T-helper 2 cell treated with Interferon-gamma antibody and Interleukin-4, amounts not matched to agents 5 μg/mL and 100 μg/mL, for 36 hours (primary cell): ENCODE results near the gene GALNT2.

Experiments
- DNase-seq: peaks from one replicate; pipeline ENCODE4 v3.0.0; 2021; ENCODE audit warnings: low spot score
- H3K27ac Mint-ChIP-seq: one replicate; pipeline ENCODE4 v1.8.0; 2021; ENCODE audit warnings: mild to moderate bottlenecking, mixed read lengths
- H3K27me3 Mint-ChIP-seq: one replicate; pipeline ENCODE4 v1.8.0; 2021; ENCODE audit warnings: low read depth, mixed read lengths
- H3K36me3 Mint-ChIP-seq: one replicate; pipeline ENCODE4 v1.8.0; 2021; ENCODE audit warnings: low read depth, mixed read lengths
- H3K4me1 Mint-ChIP-seq: one replicate; pipeline ENCODE4 v1.8.0; 2021; ENCODE audit warnings: low read depth, mixed read lengths
- H3K4me3 Mint-ChIP-seq: one replicate; pipeline ENCODE4 v1.8.0; 2022; ENCODE audit warnings: mild to moderate bottlenecking, moderate library complexity, mixed read lengths
- H3K9me3 Mint-ChIP-seq: one replicate; pipeline ENCODE4 v1.8.0; 2021; ENCODE audit warnings: mixed read lengths

GALNT2 gene

GRCh38 chr1:230070321-230071208 lies 3.5 kb downstream of the GALNT2 start:
- no peak for DNase-seq
- Mint-ChIP-seq H3K9me3 (no peaks in the 10 kb centered on the region), H3K27me3 (peaks cover 4% of the 10 kb centered on the region), H3K27ac (no peak overlapping the region), H3K36me3 (no peaks in the 10 kb centered on the region), H3K4me1 (peaks cover 34% of the 10 kb centered on the region), H3K4me3 (no peak overlapping the region)

GRCh38 chr1:230071316-230071715 lies 4.3 kb downstream of the GALNT2 start:
- DNase-seq: no peak
- Mint-ChIP-seq H3K4me1 (peaks cover 34% of the 10 kb centered on the region), H3K27me3 (peaks cover 4% of the 10 kb centered on the region), H3K4me3 (no peak overlapping the region), H3K27ac (no peak overlapping the region), H3K9me3 (no peaks in the 10 kb centered on the region), H3K36me3 (peaks cover 2% of the 10 kb centered on the region)

- peaks cover 37% of the 10 kb centered on the region for H3K4me1 Mint-ChIP-seq
- no peak overlapping the region for H3K4me3 Mint-ChIP-seq
- H3K9me3 Mint-ChIP-seq: no peaks in the 10 kb centered on the region
- H3K27ac Mint-ChIP-seq: no peak overlapping the region
- DNase-seq: no peak
- H3K36me3 Mint-ChIP-seq: peaks cover 7% of the 10 kb centered on the region
- H3K27me3 Mint-ChIP-seq: peaks cover 4% of the 10 kb centered on the region
Observed at GRCh38 chr1:230072296-230072695, 5.3 kb downstream of the GALNT2 start.

GRCh38 chr1:230072866-230073265 lies 5.8 kb downstream of the GALNT2 start:
- peaks cover 8% of the 10 kb centered on the region for H3K36me3 Mint-ChIP-seq

GRCh38 chr1:230073371-230074035 lies 6.5 kb downstream of the GALNT2 start:
- H3K9me3 Mint-ChIP-seq: no peaks in the 10 kb centered on the region
- peaks cover 35% of the 10 kb centered on the region for H3K4me1 Mint-ChIP-seq
- H3K27me3 Mint-ChIP-seq: peaks cover 4% of the 10 kb centered on the region
- H3K36me3 Mint-ChIP-seq: peaks cover 8% of the 10 kb centered on the region
- no peak overlapping the region for H3K4me3 Mint-ChIP-seq
- no peak for DNase-seq
- H3K27ac Mint-ChIP-seq: no peak overlapping the region

More at GRCh38 chr1:230072866-230073265, 5.8 kb downstream of the GALNT2 start:
- Mint-ChIP-seq H3K4me1 (peaks cover 38% of the 10 kb centered on the region), H3K27me3 (peaks cover 4% of the 10 kb centered on the region), H3K4me3 (no peak overlapping the region), H3K9me3 (no peaks in the 10 kb centered on the region), H3K27ac (no peak overlapping the region)
- DNase-seq: no peak

GRCh38 chr1:230074270-230074669 lies 7.2 kb downstream of the GALNT2 start:
- Mint-ChIP-seq H3K27me3 (peaks cover under 1% of the 10 kb centered on the region), H3K9me3 (no peaks in the 10 kb centered on the region), H3K27ac (peak overlapping the region; percentile 4), H3K4me1 (peaks cover 28% of the 10 kb centered on the region), H3K4me3 (no peak overlapping the region), H3K36me3 (peaks cover 8% of the 10 kb centered on the region)
- no peak for DNase-seq

GRCh38 chr1:230074762-230075161 lies 7.7 kb downstream of the GALNT2 start:
- no peak for DNase-seq
- peaks cover 8% of the 10 kb centered on the region for H3K36me3 Mint-ChIP-seq
- H3K4me1 Mint-ChIP-seq: peaks cover 24% of the 10 kb centered on the region

GRCh38 chr1:230076121-230076520 lies 9.1 kb downstream of the GALNT2 start:
- H3K9me3 Mint-ChIP-seq: no peaks in the 10 kb centered on the region
- H3K4me1 Mint-ChIP-seq: peaks cover 23% of the 10 kb centered on the region
- peaks cover 8% of the 10 kb centered on the region for H3K36me3 Mint-ChIP-seq
- no peak for DNase-seq
- H3K4me3 Mint-ChIP-seq: no peak overlapping the region
- H3K27ac Mint-ChIP-seq: peak overlapping the region; percentile 4
- no peaks in the 10 kb centered on the region for H3K27me3 Mint-ChIP-seq

More at GRCh38 chr1:230074762-230075161, 7.7 kb downstream of the GALNT2 start:
- no peak overlapping the region for H3K27ac Mint-ChIP-seq
- H3K4me3 Mint-ChIP-seq: no peak overlapping the region
- H3K27me3 Mint-ChIP-seq: no peaks in the 10 kb centered on the region
- H3K9me3 Mint-ChIP-seq: no peaks in the 10 kb centered on the region

- no peak overlapping the region for H3K4me3 Mint-ChIP-seq
- no peaks in the 10 kb centered on the region for H3K9me3 Mint-ChIP-seq
- H3K36me3 Mint-ChIP-seq: peaks cover 8% of the 10 kb centered on the region
- no peak overlapping the region for H3K27ac Mint-ChIP-seq
- peaks cover 20% of the 10 kb centered on the region for H3K4me1 Mint-ChIP-seq
- DNase-seq: peak; percentile 35
- no peaks in the 10 kb centered on the region for H3K27me3 Mint-ChIP-seq
Observed at GRCh38 chr1:230077011-230077410, 10.0 kb downstream of the GALNT2 start.

GRCh38 chr1:230077436-230078213 lies 10.6 kb downstream of the GALNT2 start:
- H3K4me3 Mint-ChIP-seq: no peak overlapping the region
- H3K9me3 Mint-ChIP-seq: peaks cover 3% of the 10 kb centered on the region
- H3K27me3 Mint-ChIP-seq: peaks cover under 1% of the 10 kb centered on the region
- peaks cover 21% of the 10 kb centered on the region for H3K4me1 Mint-ChIP-seq
- H3K36me3 Mint-ChIP-seq: peaks cover 10% of the 10 kb centered on the region
- H3K27ac Mint-ChIP-seq: no peak overlapping the region
- no peak for DNase-seq

- H3K4me3 Mint-ChIP-seq: no peak overlapping the region
- H3K9me3 Mint-ChIP-seq: peaks cover 11% of the 10 kb centered on the region
- H3K36me3 Mint-ChIP-seq: peaks cover 16% of the 10 kb centered on the region
- H3K27ac Mint-ChIP-seq: no peak overlapping the region
- peaks cover 2% of the 10 kb centered on the region for H3K27me3 Mint-ChIP-seq
- DNase-seq: no peak
- H3K4me1 Mint-ChIP-seq: peaks cover 23% of the 10 kb centered on the region
Observed at GRCh38 chr1:230079199-230080024, 12.4 kb downstream of the GALNT2 start.

GRCh38 chr1:230080822-230081221 lies 13.8 kb downstream of the GALNT2 start:
- Mint-ChIP-seq H3K36me3 (peaks cover 16% of the 10 kb centered on the region), H3K27ac (no peak overlapping the region)

GRCh38 chr1:230081751-230082150 lies 14.7 kb downstream of the GALNT2 start:
- Mint-ChIP-seq H3K4me3 (no peak overlapping the region), H3K9me3 (peaks cover 11% of the 10 kb centered on the region), H3K27me3 (peaks cover 2% of the 10 kb centered on the region), H3K27ac (no peak overlapping the region), H3K36me3 (peaks cover 12% of the 10 kb centered on the region), H3K4me1 (peaks cover 22% of the 10 kb centered on the region)
- no peak for DNase-seq

More at GRCh38 chr1:230080822-230081221, 13.8 kb downstream of the GALNT2 start:
- no peak for DNase-seq
- H3K27me3 Mint-ChIP-seq: peaks cover 2% of the 10 kb centered on the region
- H3K9me3 Mint-ChIP-seq: peaks cover 11% of the 10 kb centered on the region
- H3K4me3 Mint-ChIP-seq: no peak overlapping the region
- peaks cover 28% of the 10 kb centered on the region for H3K4me1 Mint-ChIP-seq
